Frontal cortex (tissue), 4 donors: ENCODE measurements around the gene MZT2B. TPM values are rescaled to one million over a fixed set of nuclear protein-coding genes. Genes with fewer than 3 reads are reported as not detected.
"Not testable (repeated sequence)": the region's sequence is repeated elsewhere in the genome, so short reads cannot be mapped to it uniquely, and the experiment has no call there.

Source experiments
- DNase-seq, 2 donors: peaks; one replicate each; pipeline ENCODE4 v3.0.0; 2012; ENCODE audit warnings: low spot score in 2 of 2
- FAIRE-seq: peaks from 2 replicates; lab custom pipeline; 2012; peaks lifted over from hg19 to GRCh38; lab: Jason Lieb, UNC
- total RNA-seq: library from RNA; depleted of rRNA; stranded (reverse); fragments of >200 nt; gene quantifications from one replicate; pipeline ENCODE4 v1.2.3, GENCODE V29; 2014
- donor health status: control.
- donor health status: control.
- donor health status: control.

Gene MZT2B
- total RNA-seq, 1 donor from 2014 or later, result 92.9 TPM

- not testable (repeated sequence) for FAIRE-seq, DNase-seq
These were observed 30.9 kb upstream of the MZT2B start for GRCh38 chr2:130151145-130151512.

GRCh38 chr2:130152136-130152815 lies 29.8 kb upstream of the MZT2B start:
- not testable (repeated sequence) for DNase-seq, FAIRE-seq

- FAIRE-seq, result no peak
These were observed 29.1 kb upstream of the MZT2B start for GRCh38 chr2:130152816-130153595.

GRCh38 chr2:130153721-130154422 lies 28.2 kb upstream of the MZT2B start:
- not testable (repeated sequence) for DNase-seq, FAIRE-seq

More at GRCh38 chr2:130152816-130153595, 29.1 kb upstream of the MZT2B start:
- no peak for DNase-seq

- not testable (repeated sequence) for DNase-seq, FAIRE-seq
These were observed 27.7 kb upstream of the MZT2B start for GRCh38 chr2:130154423-130154770.

DNA sequence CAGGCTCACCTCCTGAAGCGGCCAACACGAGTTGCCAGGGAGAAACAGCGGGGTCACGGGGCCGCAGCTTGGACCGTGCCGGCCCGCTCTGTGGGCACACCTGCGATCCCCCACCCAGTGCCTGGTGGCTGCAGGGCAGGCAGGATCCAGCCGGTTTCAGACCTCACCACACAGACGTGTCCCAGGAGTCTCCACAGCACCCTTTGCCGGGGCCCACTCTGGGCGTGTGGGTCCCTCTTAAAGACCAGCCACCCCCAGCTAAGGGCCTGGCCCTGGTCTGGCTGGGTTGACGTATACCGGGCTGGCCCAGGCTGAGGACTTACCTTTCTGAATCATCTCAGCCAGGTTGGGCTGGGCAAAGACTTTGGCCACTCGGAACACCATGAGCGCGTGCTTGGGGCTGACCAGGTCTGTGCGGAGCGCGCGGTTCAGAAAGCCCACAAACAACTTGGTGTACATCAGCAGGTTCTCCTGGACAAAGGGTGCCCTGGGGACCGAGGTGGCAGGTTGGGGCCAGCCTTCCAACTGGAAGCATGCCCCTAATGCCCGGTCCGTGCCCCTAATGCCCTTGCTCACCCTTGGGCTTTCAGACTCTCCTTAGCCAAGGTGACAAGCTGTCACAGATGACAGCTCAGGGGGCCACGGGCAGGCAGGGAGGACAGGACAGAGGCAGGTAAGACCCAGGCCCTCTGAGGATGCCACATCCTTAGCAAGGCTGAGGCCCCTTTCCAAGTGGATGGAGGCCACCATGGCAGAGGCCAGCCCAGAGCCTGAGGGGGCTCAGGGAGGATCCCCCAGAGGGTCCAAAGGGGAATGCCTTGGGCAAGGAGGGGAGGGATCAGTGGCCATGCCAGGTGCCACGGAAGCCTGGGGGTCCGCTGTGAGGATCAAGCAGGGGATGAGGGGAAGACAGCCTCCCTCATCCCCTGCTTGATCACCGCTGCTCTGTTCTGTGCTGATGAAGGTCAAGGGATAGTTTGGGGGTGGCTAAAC lies 27.0 kb upstream of the MZT2B start:
- no peak for FAIRE-seq
- no peak for DNase-seq

DNA sequence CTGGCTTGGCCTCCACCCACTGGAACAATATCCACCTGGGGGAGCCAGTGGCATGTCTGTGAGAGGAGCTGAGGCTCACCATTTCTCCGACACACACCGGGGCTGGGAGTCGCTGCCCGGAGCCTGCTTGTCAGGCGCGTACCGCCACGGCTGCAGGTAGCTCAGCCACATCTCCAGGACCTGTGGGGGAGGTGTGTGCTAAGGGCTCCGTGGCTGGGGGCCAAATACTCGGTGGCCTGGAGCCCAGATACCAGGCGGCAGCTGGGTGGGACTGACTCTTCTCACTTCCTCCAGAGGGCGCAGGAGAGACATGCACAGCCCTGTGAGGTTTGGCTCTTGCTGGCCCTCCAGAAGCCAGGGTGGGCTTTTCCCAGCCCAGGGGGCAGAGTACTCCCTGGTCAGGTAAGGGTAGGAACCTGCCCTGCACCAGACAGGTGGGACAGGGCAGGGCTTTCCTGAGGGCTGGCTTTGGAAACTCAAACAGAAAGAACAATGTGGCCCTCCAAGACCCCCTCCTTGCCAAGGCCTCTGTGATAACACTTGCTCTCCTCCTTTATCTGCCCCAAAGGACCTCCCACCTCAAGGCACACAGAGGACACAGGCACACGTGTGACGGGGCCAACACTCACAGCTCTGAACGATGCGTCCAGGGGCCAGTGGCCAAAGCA lies 26.0 kb upstream of the MZT2B start:
- peak in 1 of 2 donors; percentile 42 for DNase-seq
- not testable (repeated sequence) for FAIRE-seq

DNA sequence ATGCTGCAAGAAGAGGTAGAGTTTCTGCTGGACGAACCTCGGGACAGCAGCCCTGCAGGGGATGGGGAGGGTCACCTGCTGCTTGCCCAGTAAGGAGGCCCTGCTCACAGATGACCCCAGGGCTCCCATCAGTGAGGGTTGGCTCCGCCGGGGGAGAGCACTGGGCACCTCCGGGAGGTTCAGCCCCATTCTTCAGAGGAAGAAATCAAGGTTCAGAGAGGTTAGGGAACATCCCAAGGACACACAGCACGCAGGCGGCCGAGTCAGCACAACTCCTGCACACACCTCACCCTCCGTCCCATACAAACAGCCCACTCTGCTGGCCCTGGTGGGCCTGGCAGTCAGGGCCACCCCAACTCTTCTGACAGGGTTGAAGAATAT lies 25.4 kb upstream of the MZT2B start:
- DNase-seq (no peak), FAIRE-seq (no peak)

GRCh38 chr2:130157354-130157753 lies 24.7 kb upstream of the MZT2B start:
- not testable (repeated sequence) for DNase-seq, FAIRE-seq

DNA sequence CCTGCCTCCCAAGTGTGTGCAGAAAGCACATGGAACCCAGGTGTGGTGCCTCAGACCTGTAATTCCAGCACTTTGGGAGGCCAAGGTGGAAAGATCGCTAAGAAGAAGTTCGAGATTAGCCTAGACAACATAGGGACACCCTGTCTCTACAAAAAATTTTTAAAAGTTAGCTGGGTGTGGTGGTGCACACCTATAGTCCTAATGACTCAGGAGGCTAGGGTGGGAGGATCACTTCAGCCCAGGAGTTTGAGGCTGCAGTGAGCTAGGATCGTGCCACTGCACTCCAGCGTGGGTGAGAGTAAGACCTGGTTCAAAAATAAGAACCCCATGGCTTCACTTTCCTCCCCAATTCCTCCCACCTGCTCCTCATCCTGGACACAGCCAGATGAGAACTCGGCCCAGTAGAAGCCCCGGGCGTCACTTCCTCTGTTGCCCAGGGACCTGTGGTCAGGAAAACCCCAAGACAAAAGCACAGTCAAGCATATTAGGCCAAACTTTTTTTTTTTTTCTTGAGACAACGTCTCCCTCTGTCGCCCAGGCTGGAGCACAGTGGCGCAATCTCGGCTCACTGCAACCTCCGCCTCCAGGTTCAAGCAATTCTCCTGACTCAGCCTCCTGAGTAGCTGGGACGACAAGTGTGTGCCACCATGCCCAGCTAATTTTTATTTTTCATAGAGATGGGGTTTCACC lies 24.1 kb upstream of the MZT2B start:
- not testable (repeated sequence) for DNase-seq, FAIRE-seq

DNA sequence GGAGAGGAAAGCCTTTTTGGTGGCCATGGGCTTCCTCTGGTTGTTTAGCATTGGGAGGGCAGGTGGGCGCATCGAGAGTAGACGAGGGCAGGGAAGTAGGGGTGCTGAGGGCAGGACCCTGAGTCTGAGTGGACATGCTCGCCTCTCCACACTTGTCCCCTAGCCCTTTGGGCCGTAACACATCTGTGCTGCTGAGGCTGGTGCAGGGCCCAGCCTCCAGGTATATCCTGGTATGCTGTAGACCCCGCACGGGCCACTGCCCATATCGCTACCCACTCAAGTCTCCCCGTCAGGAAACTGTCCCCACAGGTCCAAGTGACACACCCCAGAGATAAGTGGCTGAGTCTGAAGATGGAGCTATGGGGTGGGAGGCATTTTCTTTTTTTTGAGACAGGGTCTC lies 23.4 kb upstream of the MZT2B start:
- FAIRE-seq (no peak), DNase-seq (no peak)

DNA sequence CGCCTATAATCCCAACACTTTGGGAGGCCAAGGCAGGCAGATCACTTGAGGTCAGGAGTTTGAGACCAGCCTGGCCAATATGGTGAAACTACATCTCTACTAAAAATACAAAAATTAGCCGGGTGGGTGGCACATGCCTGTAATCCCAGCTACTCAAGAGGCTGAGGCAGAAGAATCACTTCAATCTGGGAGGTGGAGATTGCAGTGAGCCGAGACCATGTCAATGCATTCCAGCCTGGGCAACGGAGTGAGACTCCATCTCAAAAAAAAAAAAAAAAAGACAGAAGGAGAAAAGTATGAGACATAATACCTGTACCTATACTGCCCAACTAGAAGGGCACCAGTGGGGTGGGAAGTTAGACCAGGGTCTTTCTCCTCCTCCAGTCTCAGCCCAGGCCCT lies 22.7 kb upstream of the MZT2B start:
- not testable (repeated sequence) for FAIRE-seq, DNase-seq

DNA sequence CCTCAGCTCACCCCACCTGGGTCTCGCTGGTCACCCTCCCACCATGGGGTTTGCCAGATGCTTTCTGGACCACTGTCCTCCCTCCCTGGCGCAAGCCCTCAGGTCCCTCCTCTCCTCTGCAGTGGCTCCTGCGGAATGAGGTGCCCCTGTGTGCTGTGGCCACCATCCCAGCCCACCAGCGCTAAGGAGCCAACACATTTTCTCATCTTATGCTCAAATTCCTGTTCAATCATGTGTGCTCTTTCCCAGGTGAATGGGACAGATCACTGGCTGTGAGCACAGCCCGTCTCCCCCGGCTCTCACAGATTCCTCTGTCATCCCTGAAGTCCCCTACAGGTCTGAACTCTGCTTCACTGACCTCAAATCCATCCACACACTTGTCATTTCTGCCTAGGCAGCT lies 21.9 kb upstream of the MZT2B start:
- DNase-seq (no peak), FAIRE-seq (no peak)

DNA sequence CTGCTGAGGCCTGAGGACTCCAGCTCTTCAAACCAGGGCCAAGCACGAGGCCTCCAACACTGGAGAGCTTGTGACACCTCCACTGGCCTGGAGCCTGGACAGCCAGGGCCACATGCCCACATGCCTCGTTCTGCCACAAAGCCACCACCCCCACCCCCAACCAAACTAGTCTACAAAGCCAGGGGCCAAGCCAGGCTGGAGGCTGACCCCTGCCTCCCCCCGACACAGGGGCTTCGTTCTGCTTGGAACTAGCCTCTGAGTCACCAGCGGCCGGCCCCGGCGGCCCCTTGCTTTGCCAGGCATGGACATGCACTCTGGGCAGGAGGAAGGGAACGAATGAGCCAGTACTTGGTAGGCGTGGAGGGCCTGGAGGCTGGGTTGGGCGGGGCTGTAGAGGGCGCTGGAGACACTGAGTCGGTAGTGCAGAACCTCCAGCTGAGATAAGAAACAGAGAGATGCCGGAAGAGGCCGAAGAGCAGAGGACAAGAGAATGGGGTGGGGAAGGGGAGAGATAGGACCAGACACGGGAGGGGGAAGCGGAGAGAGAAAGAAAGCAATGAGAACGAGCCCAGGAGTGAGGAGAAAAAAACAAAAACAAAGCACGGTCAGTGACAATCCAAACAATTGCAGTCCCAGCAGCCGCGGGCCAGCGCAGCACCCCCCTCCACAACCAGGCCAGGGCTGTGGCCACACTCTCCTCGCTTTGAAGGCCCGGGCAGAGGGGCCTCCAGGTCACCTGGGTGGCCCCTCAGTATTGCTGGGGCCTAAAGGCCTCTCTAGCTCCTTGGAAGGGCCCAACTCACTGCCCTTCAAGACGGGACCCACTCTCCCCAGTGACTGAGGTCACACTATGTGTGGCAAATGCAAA lies 21.0 kb upstream of the MZT2B start:
- DNase-seq, result not testable (repeated sequence)

DNA sequence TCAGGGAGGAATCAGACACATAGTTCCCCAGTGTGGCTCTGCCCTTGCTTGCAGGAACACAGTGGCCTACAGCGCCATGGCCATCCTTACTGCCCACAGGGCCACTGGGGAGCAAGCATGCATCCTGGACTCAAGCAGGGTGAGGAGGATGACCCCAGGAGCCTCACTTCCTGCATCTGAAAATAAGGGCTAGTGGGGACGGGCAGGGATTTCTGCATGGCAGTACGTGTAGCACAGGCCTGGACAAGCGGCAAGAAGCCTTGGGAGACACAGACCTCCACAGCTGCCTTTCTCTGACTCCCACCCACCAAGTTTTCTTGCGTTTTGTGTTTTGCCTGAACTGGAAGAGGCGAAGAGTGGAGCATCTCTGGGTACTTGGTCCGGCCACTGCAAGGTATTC lies 19.6 kb upstream of the MZT2B start:
- not testable (repeated sequence) for DNase-seq, FAIRE-seq

More for the DNA sequence above, 21.0 kb upstream of the MZT2B start:
- FAIRE-seq, result not testable (repeated sequence)

DNA sequence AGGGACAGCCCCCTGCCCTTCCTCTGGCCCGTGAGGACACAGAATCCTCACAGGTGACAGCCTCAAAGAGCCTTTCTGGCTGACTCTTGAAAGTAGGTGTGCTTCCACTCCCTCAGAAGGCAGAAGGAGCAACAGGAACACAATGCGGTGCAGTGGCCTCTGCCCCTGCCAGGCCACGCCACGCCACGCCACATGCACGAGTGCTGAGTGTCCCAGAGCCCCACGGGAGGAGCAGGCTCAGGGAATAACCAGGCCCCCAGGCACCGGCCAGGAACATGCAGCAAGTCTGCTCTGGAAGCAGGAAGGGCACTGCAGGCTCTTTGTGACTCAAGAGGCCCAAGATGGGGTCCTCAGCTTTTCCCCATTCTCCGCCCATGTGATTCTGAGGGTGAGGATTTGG lies 19.1 kb upstream of the MZT2B start:
- FAIRE-seq (no peak), DNase-seq (no peak)

GRCh38 chr2:130165293-130166016 lies 16.6 kb upstream of the MZT2B start:
- no peak for DNase-seq
- FAIRE-seq, result no peak
